WI38 (cell line): ENCODE results near the gene DDI1.

Experiments used
- H3K4me3 ChIP-seq: 2 replicates; pipeline ENCODE4 v1.5.1; 2011; ENCODE audit warnings: low read depth, mild to moderate bottlenecking, control low read depth, low read length
- TF ChIP-seq, protein P1 (sequence below): IDR thresholded peaks from 2 replicates; pipeline ENCODE4 v1.5.1; 2012; ENCODE audit warnings: low read depth, mild to moderate bottlenecking, control low read depth, low read length

Gene DDI1

GRCh38 chr11:104053743-104054478 lies 17.5 kb downstream of the DDI1 start:
- no peak overlapping the region for H3K4me3 ChIP-seq
- TF ChIP-seq, protein P1, sequence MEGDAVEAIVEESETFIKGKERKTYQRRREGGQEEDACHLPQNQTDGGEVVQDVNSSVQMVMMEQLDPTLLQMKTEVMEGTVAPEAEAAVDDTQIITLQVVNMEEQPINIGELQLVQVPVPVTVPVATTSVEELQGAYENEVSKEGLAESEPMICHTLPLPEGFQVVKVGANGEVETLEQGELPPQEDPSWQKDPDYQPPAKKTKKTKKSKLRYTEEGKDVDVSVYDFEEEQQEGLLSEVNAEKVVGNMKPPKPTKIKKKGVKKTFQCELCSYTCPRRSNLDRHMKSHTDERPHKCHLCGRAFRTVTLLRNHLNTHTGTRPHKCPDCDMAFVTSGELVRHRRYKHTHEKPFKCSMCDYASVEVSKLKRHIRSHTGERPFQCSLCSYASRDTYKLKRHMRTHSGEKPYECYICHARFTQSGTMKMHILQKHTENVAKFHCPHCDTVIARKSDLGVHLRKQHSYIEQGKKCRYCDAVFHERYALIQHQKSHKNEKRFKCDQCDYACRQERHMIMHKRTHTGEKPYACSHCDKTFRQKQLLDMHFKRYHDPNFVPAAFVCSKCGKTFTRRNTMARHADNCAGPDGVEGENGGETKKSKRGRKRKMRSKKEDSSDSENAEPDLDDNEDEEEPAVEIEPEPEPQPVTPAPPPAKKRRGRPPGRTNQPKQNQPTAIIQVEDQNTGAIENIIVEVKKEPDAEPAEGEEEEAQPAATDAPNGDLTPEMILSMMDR, result no peak

GRCh38 chr11:104054911-104055529 lies 18.6 kb downstream of the DDI1 start:
- H3K4me3 ChIP-seq, result no peak overlapping the region
- TF ChIP-seq, protein P1, result no peak

DNA sequence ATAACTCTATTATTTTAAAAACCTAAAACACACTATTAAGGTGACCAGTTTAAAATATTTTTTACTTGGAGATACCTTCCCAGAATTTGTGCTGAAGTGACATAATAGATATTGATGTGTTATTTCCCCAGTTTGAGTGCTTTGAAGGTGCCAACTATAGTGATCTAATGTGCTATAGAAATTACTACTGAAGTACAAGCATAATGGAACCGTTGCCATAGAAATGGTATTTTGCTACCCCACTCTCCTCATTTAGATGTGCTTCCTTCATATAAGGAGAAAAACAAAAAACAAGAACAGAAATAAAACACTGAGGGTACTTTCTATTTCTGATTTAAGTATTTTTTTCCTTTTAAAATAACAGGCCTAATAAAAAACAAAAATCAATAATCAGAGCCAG lies 19.2 kb downstream of the DDI1 start:
- no peak overlapping the region for H3K4me3 ChIP-seq
- TF ChIP-seq, protein P1, result no peak

DNA sequence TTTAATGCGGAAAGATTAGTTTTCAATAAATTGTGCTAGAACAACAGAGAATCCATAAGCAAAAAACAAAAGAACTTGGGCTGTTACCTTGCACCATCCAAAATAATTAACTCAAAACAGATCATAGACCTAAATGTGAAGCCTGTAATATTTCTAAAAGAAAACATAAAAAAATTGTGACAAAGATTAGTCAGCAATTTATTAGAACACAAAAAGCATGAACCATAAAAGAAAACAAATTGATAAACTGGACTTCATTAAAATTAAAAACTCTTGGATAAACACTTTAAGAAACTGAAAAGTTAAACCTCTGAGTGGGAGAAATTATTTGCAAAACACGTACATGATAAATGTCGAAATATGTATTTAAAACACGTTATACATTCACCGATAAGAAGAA lies 21.5 kb downstream of the DDI1 start:
- TF ChIP-seq, protein P1, result no peak
- no peak overlapping the region for H3K4me3 ChIP-seq

- TF ChIP-seq, protein P1, result no peak
- no peak overlapping the region for H3K4me3 ChIP-seq
Measured at GRCh38 chr11:104058680-104059079, 22.2 kb downstream of the DDI1 start.

GRCh38 chr11:104060004-104060794 lies 23.8 kb downstream of the DDI1 start:
- TF ChIP-seq, protein P1, result no peak
- no peak overlapping the region for H3K4me3 ChIP-seq

DNA sequence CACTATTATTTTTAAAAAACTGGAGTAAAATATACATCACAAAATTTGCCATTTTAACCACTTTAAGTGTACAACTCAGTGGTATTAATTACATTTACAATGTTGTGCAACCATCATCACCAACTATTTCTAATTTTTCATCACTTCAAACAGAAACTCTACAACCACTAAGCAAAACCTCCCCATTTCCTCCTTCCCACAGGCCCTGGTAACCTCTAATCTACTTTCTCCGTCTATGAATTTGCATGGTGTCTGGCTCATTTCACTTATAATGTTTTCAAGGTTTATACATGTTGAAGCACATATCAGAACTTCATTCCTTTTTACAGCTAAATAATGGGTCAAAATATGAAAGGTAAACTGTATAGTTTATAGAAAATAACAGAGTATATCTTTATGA lies 24.4 kb downstream of the DDI1 start:
- TF ChIP-seq, protein P1, result no peak
- no peak overlapping the region for H3K4me3 ChIP-seq
